Aorta (tissue), 5 donors: ENCODE results near the gene ALAS2. TPM values are rescaled to one million over a fixed set of nuclear protein-coding genes. Genes with fewer than 3 reads are reported as not detected.

Experiments
- ATAC-seq: fragments of 200-7000 bp; cut with Tn5 transposase; one replicate; pipeline ENCODE4 v1.9.1; 2022; ENCODE audit warnings: moderate library complexity; ENCODE audit not compliant: low FRiP score
- DNase-seq, 2 donors: peaks; one replicate each; pipeline ENCODE4 v3.0.0-alpha.2; 2020
- H3K27ac ChIP-seq, 2 donors: one replicate each; pipeline ENCODE4 v1.5.1; 2013; ENCODE audit warnings: low read length in 2 of 2, mild to moderate bottlenecking in 2 of 2, moderate library complexity in 2 of 2, control low read depth in 1 of 2, inconsistent platforms in 1 of 2, low read depth in 1 of 2
- H3K27me3 ChIP-seq, 2 donors: one replicate each; pipeline ENCODE4 v1.6.1; 2013; ENCODE audit warnings: control low read depth in 1 of 2, low read length in 1 of 2, mild to moderate bottlenecking in 1 of 2, moderate library complexity in 1 of 2; ENCODE audit not compliant: insufficient read depth in 2 of 2, control insufficient read depth in 1 of 2
- H3K36me3 ChIP-seq, 2 donors: one replicate each; pipeline ENCODE4 v1.6.1; 2013; ENCODE audit warnings: control low read depth in 1 of 2, low read length in 1 of 2, mild to moderate bottlenecking in 1 of 2; ENCODE audit not compliant: insufficient read depth in 2 of 2, control insufficient read depth in 1 of 2
- H3K4me1 ChIP-seq, 2 donors: one replicate each; pipeline ENCODE4 v1.6.1; 2013; ENCODE audit warnings: low read length in 2 of 2, control low read depth in 1 of 2, mild to moderate bottlenecking in 1 of 2, moderate library complexity in 1 of 2; ENCODE audit not compliant: insufficient read depth in 2 of 2, control insufficient read depth in 1 of 2
- H3K4me3 ChIP-seq, 2 donors: one replicate each; pipeline ENCODE4 v1.5.1; 2013; ENCODE audit warnings: low read length in 2 of 2, control low read depth in 1 of 2, mild to moderate bottlenecking in 1 of 2
- H3K9me3 ChIP-seq: one replicate; pipeline ENCODE4 v1.6.1; 2013; ENCODE audit warnings: mild to moderate bottlenecking, low read length; ENCODE audit not compliant: control insufficient read depth
- WGBS, 2 donors: extraction: QIAGEN DNeasy Blood & Tissue Kit; methylation state at CpG; one replicate each; pipeline ENCODE4 v1.1.7; 2013; 5-methylcytosine and 5-hydroxymethylcytosine counted together
- intact Hi-C, 2 donors: fragments of 100-400 bp; cut with DNase I; formaldehyde crosslinking; loops; one replicate each; pipeline versions ENCODE4 v1.14.2 to v1.15.0; 2022
- polyA plus RNA-seq, 2 donors: library from polyadenylated mRNA; stranded (reverse); fragments of 200-250 nt; gene quantifications; one replicate each; pipeline ENCODE4 v1.2.3, GENCODE V29; 2013
- total RNA-seq, 2 donors: library from RNA; stranded (reverse); fragmentation: NEBNext Ultra II Directional; extraction: Animal tissue kit (Norgen Biotek cat#: 25700); gene quantifications; one replicate each; pipeline ENCODE4 v1.2.1, GENCODE V29; 2021
- donor health status: healthy with polysubstance abuse.
- donor health status: Bipolar disorder and iron deficiency.
- donor health status: DM: no; HTN: no; CAD: no.
- donor health status: DM: no; HTN: no; CAD: no.
- donor health status: DM: yes; HTN: yes; CAD: no.

ALAS2 gene
- total and polyA plus RNA-seq, 4 donors, result 2.5 to 10.4 TPM; not detected in 2

DNA sequence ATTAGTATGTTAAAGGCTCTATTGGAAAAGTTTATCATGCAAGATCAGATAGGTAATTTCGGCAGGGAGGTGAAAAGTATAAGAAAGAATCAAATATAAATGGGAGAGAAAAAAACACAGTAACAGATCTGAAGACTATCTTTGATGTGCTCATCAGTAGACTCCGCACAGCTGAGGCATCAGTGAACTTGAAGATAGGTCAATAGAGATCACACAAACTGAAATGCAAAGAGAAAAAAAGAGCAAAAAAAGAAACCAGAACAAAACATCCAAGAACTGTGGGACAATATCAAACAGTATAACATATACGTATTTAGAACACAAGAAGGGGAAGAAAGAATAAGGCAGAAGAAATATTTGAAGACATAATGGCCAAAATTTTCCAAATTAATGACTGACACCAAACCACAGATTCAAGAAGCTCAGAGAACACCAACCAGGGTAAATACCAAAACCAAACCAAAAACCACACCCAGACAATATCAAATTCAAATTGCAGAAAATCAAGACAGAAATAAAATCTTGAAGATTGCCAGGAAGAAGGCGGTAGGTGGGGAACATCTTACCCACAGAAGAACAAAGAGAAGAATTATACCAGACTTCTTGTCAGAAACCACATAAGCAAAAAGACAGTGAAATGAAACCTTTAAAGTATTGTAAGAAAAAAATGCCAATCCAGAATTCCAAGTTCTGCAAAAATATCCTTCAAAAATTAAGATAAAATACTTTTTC is 65.8 kb downstream of the ALAS2 start:
- intact Hi-C loops, result no loop called here

GRCh38 chrX:54961750-54962149 is 69.0 kb downstream of the ALAS2 start:
- 76 to 96% methylated on average over 1 of the region's 1 CpG for WGBS, 2 donors
- intact Hi-C loops, result no loop called here
- no peaks in the 10 kb centered on the region for H3K4me1 ChIP-seq
- no peaks in the 10 kb centered on the region for H3K27me3 ChIP-seq
- no peak overlapping the region for H3K27ac ChIP-seq
- no peak for DNase-seq
- no peaks in the 10 kb centered on the region for H3K36me3 ChIP-seq
- H3K4me3 ChIP-seq, result no peak overlapping the region
- no peaks in the 10 kb centered on the region for H3K9me3 ChIP-seq
- no peak for ATAC-seq

More for the DNA sequence above, 65.8 kb downstream of the ALAS2 start:
- Histone ChIP-seq H3K27ac (no peak overlapping the region), H3K9me3 (no peaks in the 10 kb centered on the region), H3K36me3 (no peaks in the 10 kb centered on the region), H3K4me1 (no peaks in the 10 kb centered on the region), H3K27me3 (no peaks in the 10 kb centered on the region), H3K4me3 (no peak overlapping the region)
- WGBS, 2 donors, result 67 to 76% methylated on average over 4 of the region's 4 CpGs
- DNase-seq (no peak), ATAC-seq (no peak)

Other genes with a start within 250 kb of the ALAS2 start
- not detected for gene ITIH6, start 232.7 kb downstream of the ALAS2 start, total RNA-seq
- gene ITIH6, start 232.7 kb downstream of the ALAS2 start, polyA plus RNA-seq, result not detected
- gene MAGED2, start 223.2 kb downstream of the ALAS2 start, total RNA-seq, result 100 to 1,000 TPM; 161 to 174 TPM
- gene MAGED2, start 223.2 kb downstream of the ALAS2 start, polyA plus RNA-seq, result 100 to 1,000 TPM in 1 of 2 donors, 10 to 100 TPM in 1; 80.1 to 247 TPM
- gene TRO, start 110.2 kb downstream of the ALAS2 start, total RNA-seq, result 10 to 100 TPM; 13.5 to 21.2 TPM
- 10 to 100 TPM in 1 of 2 donors, 1 to 10 TPM in 1; 1.3 to 35.4 TPM for gene TRO, start 110.2 kb downstream of the ALAS2 start, polyA plus RNA-seq
- under 1 TPM; 0.30 to 0.39 TPM for gene PFKFB1, start 36.8 kb downstream of the ALAS2 start, total RNA-seq
- not detected for gene PFKFB1, start 36.8 kb downstream of the ALAS2 start, polyA plus RNA-seq
- 10 to 100 TPM in 1 of 2 donors, 1 to 10 TPM in 1; 9.9 to 10.1 TPM for gene APEX2, start 30.6 kb downstream of the ALAS2 start, total RNA-seq
- 1 to 10 TPM; 6.0 to 6.6 TPM for gene APEX2, start 30.6 kb downstream of the ALAS2 start, polyA plus RNA-seq
- gene PAGE2B, start 44.1 kb upstream of the ALAS2 start, total RNA-seq, result not detected
- not detected for gene PAGE2B, start 44.1 kb upstream of the ALAS2 start, polyA plus RNA-seq
- gene PAGE2, start 58.0 kb upstream of the ALAS2 start, total RNA-seq, result not detected
- gene PAGE2, start 58.0 kb upstream of the ALAS2 start, polyA plus RNA-seq, result not detected
- gene PAGE5, start 189.4 kb upstream of the ALAS2 start, total RNA-seq, result not detected
- not detected for gene PAGE5, start 189.4 kb upstream of the ALAS2 start, polyA plus RNA-seq
- not detected for gene PAGE3, start 233.9 kb upstream of the ALAS2 start, total RNA-seq
- gene PAGE3, start 233.9 kb upstream of the ALAS2 start, polyA plus RNA-seq, result not detected